A549 (cell line): ENCODE data around the gene MOB4. TPM values are rescaled to one million over a fixed set of nuclear protein-coding genes. Genes with fewer than 3 reads are reported as not detected.

Experiments
- ATAC-seq, 2 experiments: fragments of 200-7000 bp in 1 of 2; fragments of >200 bp in 1 of 2; cut with Nextera tagmentation in 1 of 2; cut with Tn5 transposase in 1 of 2; 3 replicates each; pipeline versions ENCODE4 v1.8.0 to v1.9.1; 2018 to 2020; ENCODE audit warnings: mild to moderate bottlenecking in 1 of 2, moderate library complexity in 1 of 2
- CTCF ChIA-PET: fragments of 300-600 bp; sonication (Branson Sonifier 250); formaldehyde crosslinking; extraction: SDS; loops from one replicate; lab custom pipeline; 2021; ENCODE audit warnings: antibody characterized with exemption, inconsistent platforms; lab: Yijun Ruan, JAX
- POLR2A ChIA-PET: fragments of 350-600 bp; formaldehyde crosslinking; extraction: SDS; loops from one replicate; lab custom pipeline; 2021; ENCODE audit warnings: antibody characterized with exemption, inconsistent platforms; lab: Yijun Ruan, JAX
- DNase-seq, 2 experiments: peaks; one replicate each; pipeline versions ENCODE4 v3.0.0 to v3.0.0-alpha.2; 2011 to 2016; ENCODE audit warnings: low read depth in 1 of 2, low spot score in 1 of 2
- FAIRE-seq: peaks from 2 replicates; lab custom pipeline; 2011; peaks lifted over from hg19 to GRCh38; lab: Jason Lieb, UNC
- H3K27ac ChIP-seq, 2 experiments: fragments of >200 bp; sonication (Bioruptor Twin); formaldehyde crosslinking; 3 replicates each; pipeline ENCODE4 v1.5.1; 2016 to 2017
- H3K4me1 ChIP-seq: fragments of >200 bp; sonication (Bioruptor Twin); formaldehyde crosslinking; 3 replicates; pipeline ENCODE4 v1.6.1; 2016
- H3K4me2 ChIP-seq: fragments of >200 bp; sonication (Bioruptor Twin); formaldehyde crosslinking; 3 replicates; pipeline ENCODE4 v1.6.1; 2016
- H3K4me3 ChIP-seq: fragments of >200 bp; sonication (Bioruptor Twin); formaldehyde crosslinking; 3 replicates; pipeline ENCODE4 v1.5.1; 2016
- H3K9me3 ChIP-seq: fragments of >200 bp; sonication (Bioruptor Twin); formaldehyde crosslinking; 3 replicates; pipeline ENCODE4 v1.6.1; 2016
- BCL3 ChIP-seq: fragments of >200 bp; sonication (Bioruptor Twin); formaldehyde crosslinking; IDR thresholded peaks from 3 replicates; pipeline ENCODE4 v1.6.1; 2016
- BHLHE40 ChIP-seq: IDR thresholded peaks from 2 replicates; pipeline ENCODE4 v1.6.1; 2012; ENCODE audit warnings: low read depth, low read length, inconsistent platforms
- CBX2 ChIP-seq: fragments of 200-600 bp; sonication (generic); IDR thresholded peaks from 2 replicates; pipeline ENCODE4 v1.6.1; 2016; ENCODE audit warnings: low read depth, mild to moderate bottlenecking, borderline replicate concordance
- CHD2 ChIP-seq: fragments of 150-350 bp; IDR thresholded peaks from 2 replicates; pipeline ENCODE4 v1.6.1; 2014; ENCODE audit warnings: low read length; ENCODE audit not compliant: partially characterized antibody
- ESRRA ChIP-seq: fragments of 150-350 bp; IDR thresholded peaks from 2 replicates; pipeline ENCODE4 v1.6.1; 2014; ENCODE audit warnings: mild to moderate bottlenecking, low read length, borderline replicate concordance
- FOSB ChIP-seq: fragments of 250-450 bp; sonication (Bioruptor Pico); IDR thresholded peaks from 2 replicates; pipeline ENCODE4 v1.5.0; 2020; ENCODE audit warnings: mild to moderate bottlenecking, moderate library complexity
- FOSL2 ChIP-seq, 2 experiments: fragments of 450-650 bp in 1 of 2; fragments of >200 bp in 1 of 2; sonication (Bioruptor Twin) in 1 of 2; formaldehyde crosslinking; IDR thresholded peaks; 2 replicates each; pipeline versions ENCODE4 v1.5.0 to v1.6.1; 2016 to 2020; ENCODE audit warnings: mild to moderate bottlenecking in 1 of 2, moderate library complexity in 1 of 2
- FOXS1 ChIP-seq: fragments of 250-450 bp; sonication (Bioruptor Pico); IDR thresholded peaks from 2 replicates; pipeline ENCODE4 v1.5.0; 2020; ENCODE audit warnings: mild to moderate bottlenecking, moderate library complexity
- HES2 ChIP-seq: fragments of >200 bp; sonication (Bioruptor Twin); formaldehyde crosslinking; IDR thresholded peaks from 2 replicates; pipeline ENCODE4 v1.6.1; 2016
- HEYL ChIP-seq: fragments of 250-450 bp; sonication (Bioruptor Pico); IDR thresholded peaks from 2 replicates; pipeline ENCODE4 v1.8.0; 2021; ENCODE audit warnings: mild to moderate bottlenecking, moderate library complexity
- HMGXB4 ChIP-seq: fragments of 250-450 bp; sonication (Bioruptor Pico); IDR thresholded peaks from 2 replicates; pipeline ENCODE4 v1.5.0; 2021; ENCODE audit warnings: mild to moderate bottlenecking, moderate library complexity, borderline replicate concordance
- JUN ChIP-seq, 2 experiments: fragments of >200 bp; sonication (Bioruptor Twin); formaldehyde crosslinking; IDR thresholded peaks; 2 replicates in 1 of 2; 3 replicates in 1 of 2; pipeline ENCODE4 v1.6.1; 2016 to 2017
- KDM1A ChIP-seq: fragments of 200-600 bp; sonication (generic); IDR thresholded peaks from 2 replicates; pipeline ENCODE4 v1.6.1; 2016; ENCODE audit warnings: low read depth, mild to moderate bottlenecking
- MAX ChIP-seq: IDR thresholded peaks from 2 replicates; pipeline ENCODE4 v1.6.1; 2012
- MAZ ChIP-seq: fragments of 150-350 bp; IDR thresholded peaks from 2 replicates; pipeline ENCODE4 v1.6.1; 2014; ENCODE audit warnings: antibody characterized with exemption, low read depth, low read length, borderline replicate concordance
- MYC ChIP-seq: IDR thresholded peaks from 2 replicates; pipeline ENCODE4 v1.6.1; 2012; ENCODE audit warnings: mild to moderate bottlenecking, inconsistent platforms, low read length, improper control_type of control experiment, borderline replicate concordance
- POLR2A ChIP-seq: IDR thresholded peaks from 2 replicates; pipeline ENCODE4 v1.6.1; 2012; ENCODE audit warnings: mild to moderate bottlenecking, low read length
- RARB ChIP-seq: fragments of 250-450 bp; sonication (Bioruptor Pico); IDR thresholded peaks from 2 replicates; pipeline ENCODE4 v1.8.0; 2021; ENCODE audit warnings: mild to moderate bottlenecking, moderate library complexity
- RFX5 ChIP-seq: fragments of 450-650 bp; IDR thresholded peaks from 2 replicates; pipeline ENCODE4 v1.7.1; 2014; ENCODE audit warnings: antibody characterized with exemption, mild to moderate bottlenecking, moderate library complexity
- RNF2 ChIP-seq: fragments of 200-600 bp; sonication (generic); IDR thresholded peaks from 2 replicates; pipeline ENCODE4 v1.6.1; 2016; ENCODE audit warnings: low read depth, mild to moderate bottlenecking, antibody characterized with exemption, moderate library complexity, borderline replicate concordance
- SMC3 ChIP-seq: fragments of >200 bp; sonication (Bioruptor Twin); formaldehyde crosslinking; IDR thresholded peaks from 3 replicates; pipeline ENCODE4 v1.6.1; 2018; ENCODE audit warnings: inconsistent platforms
- TFCP2L1 ChIP-seq: fragments of 250-450 bp; sonication (Bioruptor Pico); IDR thresholded peaks from 2 replicates; pipeline ENCODE4 v1.5.0; 2021; ENCODE audit warnings: mild to moderate bottlenecking
- TP53 ChIP-seq: fragments of 250-450 bp; sonication (Bioruptor Pico); IDR thresholded peaks from 2 replicates; pipeline ENCODE4 v1.5.0; 2021; ENCODE audit warnings: mild to moderate bottlenecking, moderate library complexity
- ZFP36 ChIP-seq: fragments of 450-650 bp; IDR thresholded peaks from 2 replicates; pipeline ENCODE4 v1.6.1; 2014; ENCODE audit warnings: borderline replicate concordance; ENCODE audit not compliant: partially characterized antibody
- WGBS: methylation state at CpG from one replicate; pipeline ENCODE4 v1.1.6; 2017; ENCODE audit errors: missing lambda C conversion rate; 5-methylcytosine and 5-hydroxymethylcytosine counted together
- polyA plus RNA-seq, 4 experiments: library from polyadenylated mRNA; depleted of rRNA in 3 of 4; stranded (reverse); fragments of >200 nt; fragmentation: RNase III in 1 of 4; extraction: RNeasy Plus Mini Kit Qiagen cat#74134 plus additional on column Dnase treatment in 1 of 4; gene quantifications; 2 replicates in 3 of 4; 3 replicates in 1 of 4; pipeline ENCODE4 v1.2.3, GENCODE V29; 2011 to 2017

Gene MOB4
- polyA plus RNA-seq, 2 of the 4 experiments (the other 2 are of a cell fraction): 57.5 to 74.7 TPM

- H3K9me3 ChIP-seq: no peaks in the 10 kb centered on the region
- TF ChIP-seq KDM1A (no peak), MYC (no peak), RARB (CRISPR knock-in tag) (no peak), CBX2 (no peak), TFCP2L1 (CRISPR knock-in tag) (no peak), POLR2A (no peak), FOSL2 (IDR thresholded peaks at IDR 0.05) (no peak), FOSL2 (CRISPR knock-in tag; IDR thresholded peaks at IDR 0.05) (no peak), SMC3 (no peak), MAX (no peak), RNF2 (no peak), BCL3 (no peak), ZFP36 (no peak), JUN (IDR thresholded peaks at IDR 0.05) (no peak), MAZ (no peak), HMGXB4 (CRISPR knock-in tag) (no peak)
- H3K4me1 ChIP-seq: peaks cover 12% of the 10 kb centered on the region; the same call in 1 of the 3 replicates
- no peak overlapping the region for H3K27ac ChIP-seq
- H3K4me2 ChIP-seq: no peak overlapping the region
- DNase-seq (no peak), FAIRE-seq (no peak), ATAC-seq (no peak)
- 43% methylated on average over 1 of the region's 1 CpG for WGBS
- H3K4me3 ChIP-seq: no peak overlapping the region
- CTCF ChIA-PET: no interaction called here
- POLR2A ChIA-PET: no interaction called here
Observed at GRCh38 chr2:197596766-197597165, 80.9 kb downstream of the MOB4 start.

- DNase-seq (no peak), FAIRE-seq (no peak), ATAC-seq (no peak)
- Histone ChIP-seq H3K4me3 (no peak overlapping the region), H3K4me1 (peaks cover 9% of the 10 kb centered on the region; the same call in 1 of the 3 replicates), H3K9me3 (no peaks in the 10 kb centered on the region), H3K4me2 (no peak overlapping the region), H3K27ac (no peak overlapping the region)
- TF ChIP-seq HES2: no peak
- TF ChIP-seq SMC3: no peak
- no peak for TF ChIP-seq FOSB (CRISPR knock-in tag)
- TF ChIP-seq HEYL (CRISPR knock-in tag): no peak
- TF ChIP-seq CHD2: no peak
- TF ChIP-seq HMGXB4 (CRISPR knock-in tag): no peak
- TF ChIP-seq ESRRA: no peak
- no peak for TF ChIP-seq RFX5
- no peak for TF ChIP-seq MAX
- no peak for TF ChIP-seq TP53 (CRISPR knock-in tag)
- no peak for TF ChIP-seq BHLHE40
- TF ChIP-seq FOXS1 (CRISPR knock-in tag): no peak
- ChIA-PET POLR2A (no interaction called here), CTCF (interaction anchor here (1.0 kb wide), 1 partner anchor 15 kb away, joined by 3 read pairs; no protein-coding TSS in a partner anchor)
- WGBS: 90% methylated on average over 4 of the region's 4 CpGs
Observed at GRCh38 chr2:197597166-197597565, 81.3 kb downstream of the MOB4 start.
